GM18511 (cell line): Measurements from ENCODE around the gene ZNF740.
A peak's percentile ranks its signal among the peaks of the same experiment; 100 is the strongest.
"Not testable (repeated sequence)": the region's sequence is repeated elsewhere in the genome, so short reads cannot be mapped to it uniquely, and the experiment has no call there.

ENCODE experiments used
- ATAC-seq: cut with Tn5 transposase; IDR thresholded peaks from one replicate; pipeline ENCODE4 v1.9.1; 2021; ENCODE audit warnings: mild to moderate bottlenecking, moderate library complexity; ENCODE audit not compliant: unreplicated experiment

ZNF740 gene

DNA sequence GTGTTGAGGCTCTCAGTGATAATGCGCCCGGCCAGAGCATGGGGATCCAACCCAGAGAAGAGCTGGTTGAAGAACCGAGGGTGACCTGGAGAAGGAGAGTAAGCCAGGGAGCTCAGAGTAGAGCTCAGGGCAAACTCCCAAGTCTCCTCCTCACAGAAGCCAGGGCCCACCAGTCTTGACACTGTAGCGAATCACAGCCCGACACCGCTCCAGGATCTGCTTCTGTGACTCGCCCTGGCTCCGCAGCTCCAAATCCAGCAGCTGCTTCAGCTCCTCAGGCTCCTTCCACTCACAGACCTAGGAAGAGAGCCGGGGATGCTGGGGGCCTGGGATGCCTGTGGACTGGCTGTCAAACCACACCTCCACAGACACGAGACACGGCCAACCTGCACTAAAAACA lies 8.2 kb upstream of the ZNF740 start:
- ATAC-seq = no peak

- ATAC-seq = no peak
Observed at GRCh38 chr12:53173085-53173715, 7.3 kb upstream of the ZNF740 start.

DNA sequence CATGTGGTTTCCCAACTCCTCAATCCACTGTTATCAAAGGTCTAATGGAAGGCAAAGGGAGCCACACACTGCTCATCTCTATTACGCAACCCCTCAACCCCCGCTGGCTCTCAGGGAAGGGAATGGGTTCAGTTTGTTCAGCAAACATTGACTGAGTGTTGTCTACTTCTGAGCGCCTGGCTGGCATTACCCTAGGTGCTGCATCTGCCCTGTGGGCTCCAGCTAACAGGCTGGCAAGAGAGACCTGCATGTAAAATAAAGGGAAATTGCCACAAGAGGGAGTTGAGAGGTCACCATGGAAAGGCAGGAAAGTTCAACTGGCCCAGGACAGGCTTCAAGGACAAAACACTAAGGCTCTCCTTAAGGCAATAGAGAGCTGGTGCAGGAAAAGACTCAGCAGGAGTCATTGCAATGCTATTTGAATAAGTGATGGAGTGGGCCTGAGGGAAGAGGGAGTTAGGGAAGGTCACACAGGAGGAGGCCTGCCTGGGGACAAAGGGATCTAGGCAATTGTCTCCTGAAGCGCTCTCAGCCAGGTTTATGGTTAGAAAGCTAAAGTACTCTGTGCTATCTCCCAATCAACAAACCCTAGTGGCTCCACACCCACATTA lies 5.5 kb upstream of the ZNF740 start:
- no peak for ATAC-seq

DNA sequence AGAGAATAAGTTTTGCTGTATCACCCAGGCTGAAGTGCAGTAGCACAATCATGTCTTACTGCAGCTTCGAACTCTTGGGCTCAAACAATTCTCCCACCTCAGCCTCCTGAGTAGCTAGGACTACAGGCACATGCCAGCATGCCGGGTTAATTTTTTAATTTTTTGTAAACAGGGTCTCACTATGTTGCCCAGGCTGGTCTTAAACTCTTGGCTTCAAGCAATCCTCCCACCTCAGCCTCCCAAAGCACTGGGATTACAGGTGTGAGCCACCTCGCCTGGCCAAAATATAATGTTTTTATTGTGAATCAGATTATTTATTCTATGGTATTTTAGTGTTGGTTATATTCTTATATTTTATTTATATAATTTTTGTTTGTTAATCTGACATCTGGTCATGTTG lies 3.8 kb upstream of the ZNF740 start:
- ATAC-seq = no peak

- not testable (repeated sequence) for ATAC-seq
Observed at GRCh38 chr12:53177447-53177846, 3.1 kb upstream of the ZNF740 start.

- not testable (repeated sequence) for ATAC-seq
Observed at GRCh38 chr12:53178803-53179202, 1.7 kb upstream of the ZNF740 start.

GRCh38 chr12:53179687-53180219 lies 769 bp upstream of the ZNF740 start:
- peak; percentile 21 for ATAC-seq

DNA sequence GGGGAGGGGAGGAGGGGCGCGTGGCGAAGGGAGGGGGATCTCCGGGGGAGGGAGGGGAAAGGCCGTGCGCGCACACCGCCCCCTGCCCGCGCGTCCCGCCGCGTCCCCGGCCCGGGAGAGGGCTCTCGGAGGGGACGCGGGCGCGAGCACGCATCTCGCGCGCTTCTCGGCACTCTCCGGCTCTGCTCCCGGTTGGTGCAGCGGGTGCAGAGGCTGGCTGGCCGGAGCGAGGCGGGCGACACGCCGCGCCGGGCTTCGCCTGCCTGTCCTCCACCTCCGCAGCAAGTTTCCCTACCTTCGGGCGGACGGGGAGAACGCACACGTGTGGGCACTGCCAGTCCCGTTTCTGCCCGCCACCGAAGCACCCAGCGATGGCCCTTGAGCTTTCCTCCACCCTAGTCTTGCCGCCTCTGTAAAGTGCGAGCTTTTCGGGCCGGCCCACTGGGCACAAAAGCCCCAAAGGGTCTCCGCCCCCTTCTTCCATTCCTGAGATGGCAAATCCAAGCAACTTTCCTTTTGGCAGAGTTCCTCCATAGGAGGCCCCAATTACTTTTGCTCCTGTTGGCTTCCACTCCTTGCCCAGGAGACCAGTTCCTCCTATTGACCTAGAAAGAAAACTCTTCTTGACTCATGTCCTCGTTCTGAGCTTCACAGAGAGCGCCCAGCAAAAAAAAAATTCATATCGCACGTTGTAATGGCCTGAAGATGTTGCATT lies 566 bp downstream of the ZNF740 start:
- ATAC-seq = peak; percentile 61

DNA sequence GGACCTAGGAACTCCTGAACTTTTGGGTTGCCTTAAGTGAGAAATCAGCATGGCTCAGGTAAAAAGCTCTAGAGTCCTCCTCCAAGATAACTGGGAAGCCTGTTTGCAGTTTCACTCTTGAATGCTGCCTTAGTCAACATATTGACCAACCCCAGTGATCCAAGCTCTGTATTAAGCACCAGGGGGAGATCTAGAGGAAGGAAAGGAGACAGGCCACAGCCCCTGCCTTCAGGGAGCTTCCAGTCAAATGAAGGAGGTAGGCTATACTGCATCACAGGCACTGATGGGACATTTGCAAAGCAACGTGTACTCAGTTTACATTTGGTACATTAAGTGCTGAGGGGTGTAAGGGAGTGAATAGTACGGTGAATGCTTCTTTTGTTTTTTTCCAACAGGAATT lies 1.4 kb downstream of the ZNF740 start:
- no peak for ATAC-seq

GRCh38 chr12:53182903-53183302 lies 2.4 kb downstream of the ZNF740 start:
- no peak for ATAC-seq

DNA sequence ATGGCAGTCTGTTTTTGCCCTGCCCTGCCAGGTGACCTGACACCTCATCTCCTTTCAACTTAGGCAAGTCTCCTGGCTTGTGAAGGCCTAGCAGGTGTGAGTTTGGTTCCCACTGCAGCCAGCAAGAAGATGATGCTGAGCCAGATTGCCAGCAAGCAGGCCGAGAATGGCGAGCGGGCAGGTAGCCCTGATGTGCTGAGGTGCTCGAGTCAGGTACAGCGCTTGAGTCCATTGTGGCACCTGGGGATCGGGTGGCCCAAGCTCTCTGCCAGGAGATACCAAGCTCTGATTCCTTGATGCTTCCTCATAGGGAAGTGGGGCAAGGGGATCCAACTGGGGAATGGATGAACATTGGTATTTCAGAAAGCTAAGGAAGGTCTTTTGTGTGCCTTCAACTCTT lies 4.3 kb downstream of the ZNF740 start:
- ATAC-seq = no peak

GRCh38 chr12:53185582-53186153 lies 5.1 kb downstream of the ZNF740 start:
- ATAC-seq = no peak

DNA sequence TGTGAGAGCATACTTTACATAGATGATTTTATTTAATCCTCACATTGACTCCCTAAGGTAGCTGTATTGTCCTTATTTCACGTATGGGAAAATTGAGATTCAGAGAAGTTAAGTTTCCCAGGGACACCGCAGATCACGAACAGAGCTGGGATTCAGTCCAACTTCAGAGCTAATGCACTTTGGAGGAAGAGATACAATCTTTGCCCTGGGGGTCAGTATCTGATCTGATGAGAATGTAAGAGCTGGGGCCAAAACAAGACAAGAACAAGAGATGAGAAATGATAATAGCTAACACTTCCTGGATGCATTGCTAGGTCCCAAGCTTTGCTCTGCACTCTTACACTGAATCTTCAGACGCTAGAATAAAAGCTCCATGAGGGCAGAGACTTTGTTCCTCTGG lies 6.2 kb downstream of the ZNF740 start:
- ATAC-seq = no peak

- ATAC-seq = no peak
Observed at GRCh38 chr12:53187145-53187899, 6.8 kb downstream of the ZNF740 start.

GRCh38 chr12:53190108-53190729 lies 9.7 kb downstream of the ZNF740 start:
- peak; percentile 62 for ATAC-seq

GRCh38 chr12:53191096-53191884 lies 10.8 kb downstream of the ZNF740 start:
- no peak for ATAC-seq

GRCh38 chr12:53191885-53192530 lies 11.5 kb downstream of the ZNF740 start:
- ATAC-seq = no peak

GRCh38 chr12:53192531-53193021 lies 12.1 kb downstream of the ZNF740 start:
- no peak for ATAC-seq

GRCh38 chr12:53193040-53193439 lies 12.5 kb downstream of the ZNF740 start:
- ATAC-seq = no peak
